ENCODE data around the gene MGAM2.

Gene MGAM2

DNA sequence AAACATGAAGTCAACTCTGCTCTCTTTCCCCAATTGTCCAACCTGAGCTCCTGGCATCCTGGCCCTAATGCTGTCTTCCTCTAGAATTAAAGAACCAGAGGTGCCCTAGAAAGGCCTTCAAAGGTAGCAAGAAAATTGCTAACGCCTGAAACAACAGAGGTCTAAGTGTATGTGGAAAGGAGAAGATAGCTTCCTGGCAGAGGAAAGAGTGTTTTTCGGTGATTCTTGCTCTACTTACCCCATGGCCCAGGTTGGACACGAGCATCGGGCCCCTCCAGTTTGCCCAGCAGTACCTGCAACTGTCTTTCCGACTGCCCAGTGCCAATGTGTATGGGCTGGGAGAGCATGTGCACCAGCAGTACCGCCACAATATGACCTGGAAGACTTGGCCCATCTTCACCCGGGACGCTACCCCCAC, 22.2 kb downstream of the MGAM2 start:
- ATAC-seq (replicated peaks), result no peak
- Mint-ChIP-seq H3K27me3 (peaks cover 0 to 2% of the 10 kb centered on the region in 2 donors), H3K4me1 (ENCODE audit: low read depth in 2 of 2) (no peaks in the 10 kb centered on the region), H3K4me3 (no peak overlapping the region), H3K9me3 (peaks cover 0 to 1% of the 10 kb centered on the region in 2 donors), H3K27ac (no peak overlapping the region), H3K36me3 (ENCODE audit: insufficient read depth) (no peaks in the 10 kb centered on the region)
- no peak for DNase-seq

DNA sequence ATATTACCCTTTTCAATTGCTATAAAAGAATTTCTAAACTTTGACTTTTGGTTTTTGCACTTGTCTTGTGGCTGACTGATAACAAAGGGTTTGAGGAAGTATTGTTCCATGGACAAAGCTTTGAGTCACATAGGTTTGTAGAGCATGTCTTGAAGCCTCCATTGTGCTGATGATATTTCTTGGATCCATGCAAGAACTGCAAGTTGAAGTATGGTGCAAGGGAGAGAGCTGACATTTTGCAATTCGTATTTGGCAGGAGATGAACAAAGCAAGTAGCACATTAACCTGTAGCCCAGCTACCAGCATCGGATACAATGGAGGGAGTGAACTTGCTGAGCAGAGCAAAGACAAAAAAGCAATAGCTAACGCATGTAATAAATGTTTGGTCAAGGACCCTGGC, 23.4 kb downstream of the MGAM2 start:
- H3K4me1 Mint-ChIP-seq (ENCODE audit: low read depth in 2 of 2), result no peaks in the 10 kb centered on the region
- peaks cover 0 to 1% of the 10 kb centered on the region in 2 donors for H3K9me3 Mint-ChIP-seq
- no peak overlapping the region for H3K27ac Mint-ChIP-seq
- DNase-seq, result no peak
- H3K4me3 Mint-ChIP-seq, result no peak overlapping the region
- H3K27me3 Mint-ChIP-seq, result no peaks in the 10 kb centered on the region
- ATAC-seq (replicated peaks), result no peak
- no peaks in the 10 kb centered on the region for H3K36me3 Mint-ChIP-seq (ENCODE audit: insufficient read depth)

DNA sequence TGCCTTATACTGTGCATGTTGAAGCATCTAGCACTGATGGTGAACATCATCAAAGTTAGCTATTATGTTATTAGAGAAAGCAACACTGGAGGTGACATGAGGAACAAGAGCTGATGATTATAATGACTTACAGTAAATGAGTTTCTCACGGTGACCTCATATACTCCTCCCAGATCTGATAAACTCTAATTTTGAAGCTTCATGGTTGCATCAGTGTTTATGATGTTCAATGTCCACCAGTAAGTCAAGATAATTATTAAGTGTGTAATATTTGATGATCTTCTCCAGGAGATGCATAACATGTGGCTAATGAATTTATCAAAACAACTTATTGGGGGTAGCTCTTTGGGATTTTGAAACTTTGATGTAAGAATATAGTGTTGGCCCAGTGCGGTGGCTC, 27.5 kb downstream of the MGAM2 start:
- H3K36me3 Mint-ChIP-seq (ENCODE audit: insufficient read depth), result no peaks in the 10 kb centered on the region
- H3K4me3 Mint-ChIP-seq, result no peak overlapping the region
- ATAC-seq (replicated peaks) (no peak), DNase-seq (no peak)
- no peaks in the 10 kb centered on the region for H3K4me1 Mint-ChIP-seq (ENCODE audit: low read depth in 2 of 2)
- H3K9me3 Mint-ChIP-seq, result peaks cover 0 to 1% of the 10 kb centered on the region in 2 donors
- no peaks in the 10 kb centered on the region for H3K27me3 Mint-ChIP-seq
- H3K27ac Mint-ChIP-seq, result no peak overlapping the region

DNA sequence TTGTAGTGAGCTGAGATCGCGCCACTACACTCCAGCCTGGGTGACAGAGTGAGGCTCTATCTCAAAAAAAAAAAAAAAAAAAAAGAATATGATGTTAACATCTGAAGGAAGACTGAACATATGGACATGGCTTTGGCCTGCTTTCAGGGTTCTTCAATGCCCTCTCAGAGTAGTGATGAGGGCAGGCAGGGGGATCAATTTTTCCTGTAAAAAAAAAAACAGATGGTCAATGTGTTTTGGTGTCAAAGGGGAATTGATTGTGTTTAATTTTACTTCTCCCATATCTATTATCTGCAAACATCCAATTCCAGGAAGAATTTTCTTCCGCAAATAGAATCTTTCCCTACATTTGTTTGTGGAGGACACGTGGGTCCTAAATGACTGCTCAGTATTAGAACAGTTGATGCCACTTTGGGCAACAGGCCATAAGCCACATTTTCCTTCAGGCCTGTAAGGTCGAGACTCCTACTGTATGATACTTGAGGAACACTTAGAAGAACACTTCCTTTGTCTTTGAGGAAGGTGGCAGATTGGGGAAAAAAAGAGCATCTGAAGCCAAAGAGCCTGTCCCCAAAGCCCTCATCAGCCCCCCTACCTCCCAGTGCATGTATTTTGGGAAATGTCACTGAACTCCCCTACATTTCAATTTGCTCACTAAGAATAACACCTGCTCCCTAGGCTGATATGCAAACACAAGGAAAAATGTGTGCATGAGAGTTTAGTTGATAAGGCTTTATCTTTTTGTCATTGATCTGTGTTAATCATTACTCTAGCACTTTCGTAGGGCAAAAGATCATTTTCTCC, 28.3 kb downstream of the MGAM2 start:
- no peak overlapping the region for H3K4me3 Mint-ChIP-seq
- no peaks in the 10 kb centered on the region for H3K36me3 Mint-ChIP-seq (ENCODE audit: insufficient read depth)
- DNase-seq (no peak), ATAC-seq (replicated peaks) (no peak)
- no peaks in the 10 kb centered on the region for H3K27me3 Mint-ChIP-seq
- H3K9me3 Mint-ChIP-seq, result peaks cover 0 to 1% of the 10 kb centered on the region in 2 donors
- H3K4me1 Mint-ChIP-seq (ENCODE audit: low read depth in 2 of 2), result no peaks in the 10 kb centered on the region
- H3K27ac Mint-ChIP-seq, result no peak overlapping the region

DNA sequence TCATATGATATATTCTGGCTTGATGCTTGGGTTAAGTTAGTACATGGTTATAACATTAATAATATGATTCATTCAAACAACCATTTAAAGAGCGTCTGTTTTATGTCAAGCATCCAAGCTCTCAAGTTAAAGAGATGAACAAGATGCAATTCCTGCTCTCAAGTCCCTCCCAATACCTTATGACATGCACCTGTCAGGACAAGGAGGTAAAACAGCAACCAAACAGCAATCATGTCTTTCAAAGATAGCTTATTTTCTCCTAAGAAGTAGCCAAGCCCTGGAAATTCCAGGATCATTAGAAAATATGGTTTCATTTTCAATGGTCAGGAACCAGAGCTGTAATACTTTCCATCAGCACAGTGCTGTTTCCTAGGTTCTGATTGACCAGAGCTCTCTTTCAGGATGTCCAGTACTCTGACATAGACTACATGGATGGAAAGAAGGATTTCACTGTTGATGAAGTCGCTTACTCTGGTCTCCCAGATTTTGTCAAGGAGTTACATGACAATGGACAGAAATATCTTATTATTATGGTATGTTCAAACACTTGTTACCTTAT, 29.0 kb downstream of the MGAM2 start:
- Mint-ChIP-seq H3K9me3 (peaks cover 0 to 1% of the 10 kb centered on the region in 2 donors), H3K36me3 (ENCODE audit: insufficient read depth) (no peaks in the 10 kb centered on the region), H3K27me3 (no peaks in the 10 kb centered on the region), H3K4me1 (ENCODE audit: low read depth in 2 of 2) (no peaks in the 10 kb centered on the region), H3K27ac (no peak overlapping the region), H3K4me3 (no peak overlapping the region)
- no peak for ATAC-seq (replicated peaks)
- no peak for DNase-seq

DNA sequence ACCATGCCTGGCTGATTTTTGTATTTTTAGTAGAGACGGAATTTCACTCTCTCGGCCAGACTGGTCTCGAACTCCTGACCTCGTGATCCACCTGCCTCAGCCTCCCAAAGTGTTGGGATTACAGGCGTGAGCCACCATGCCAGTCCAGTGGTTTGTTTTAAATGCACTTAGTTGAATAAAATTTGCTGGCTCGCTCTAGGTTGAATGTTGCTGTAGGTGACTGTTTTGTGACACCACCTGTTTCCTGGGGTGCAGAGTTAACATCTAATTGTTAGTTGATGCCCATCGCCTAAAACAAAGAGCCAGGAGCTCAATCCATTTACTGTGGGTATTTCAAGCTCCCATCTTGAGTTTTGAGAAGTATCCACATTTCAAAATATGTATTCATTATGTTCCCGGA, 31.2 kb downstream of the MGAM2 start:
- Mint-ChIP-seq H3K27me3 (no peaks in the 10 kb centered on the region), H3K27ac (no peak overlapping the region), H3K4me1 (ENCODE audit: low read depth in 2 of 2) (no peaks in the 10 kb centered on the region), H3K4me3 (no peak overlapping the region), H3K9me3 (peaks cover 0 to 1% of the 10 kb centered on the region in 2 donors), H3K36me3 (ENCODE audit: insufficient read depth) (no peaks in the 10 kb centered on the region)
- DNase-seq, result no peak
- ATAC-seq (replicated peaks), result no peak

DNA sequence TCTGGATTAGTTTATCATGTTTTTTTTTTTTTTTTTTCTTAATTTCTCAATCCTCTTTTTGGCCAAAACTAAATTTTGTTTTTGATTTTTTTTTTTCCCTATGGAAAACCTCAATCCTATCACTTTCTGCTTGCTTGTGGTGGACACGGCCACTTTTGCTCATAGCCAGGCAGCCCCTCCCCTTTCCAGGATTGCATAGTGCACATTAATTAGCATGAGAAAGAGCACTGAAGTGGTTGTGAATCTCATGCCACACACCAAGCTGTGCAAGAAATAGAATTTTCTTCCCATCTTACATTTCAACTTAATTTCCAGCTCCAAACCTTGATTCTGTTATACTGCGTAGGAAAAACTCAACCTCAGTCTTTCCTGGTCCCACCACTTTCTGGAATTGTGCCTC, 34.6 kb downstream of the MGAM2 start:
- DNase-seq (no peak), ATAC-seq (replicated peaks) (no peak)
- Mint-ChIP-seq H3K4me3 (no peak overlapping the region), H3K27me3 (no peaks in the 10 kb centered on the region), H3K4me1 (ENCODE audit: low read depth in 2 of 2) (no peaks in the 10 kb centered on the region), H3K27ac (no peak overlapping the region), H3K9me3 (peaks cover 0 to 2% of the 10 kb centered on the region in 2 donors), H3K36me3 (ENCODE audit: insufficient read depth) (peaks cover 4% of the 10 kb centered on the region)

DNA sequence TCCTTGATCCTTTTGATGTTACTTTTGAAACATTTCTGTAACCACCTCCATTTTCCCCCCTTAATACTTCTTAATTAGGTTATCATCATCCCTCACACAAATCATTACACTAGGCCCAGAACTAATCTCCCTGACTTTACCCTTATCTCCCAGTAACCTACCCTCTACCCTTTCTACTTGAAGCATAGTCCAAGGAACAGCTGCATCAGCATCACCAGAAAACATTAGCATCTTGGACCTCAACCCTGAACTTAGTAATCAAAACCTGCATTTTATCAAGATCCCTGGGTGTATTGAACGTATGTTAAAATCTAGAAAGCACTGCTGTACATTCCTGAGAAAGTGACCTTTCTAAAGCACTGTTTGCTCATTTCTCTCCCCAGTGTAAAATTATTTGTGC, 38.8 kb downstream of the MGAM2 start:
- H3K4me1 Mint-ChIP-seq (ENCODE audit: low read depth in 2 of 2), result no peaks in the 10 kb centered on the region
- peaks cover 4% of the 10 kb centered on the region for H3K36me3 Mint-ChIP-seq (ENCODE audit: insufficient read depth)
- ATAC-seq (replicated peaks) (no peak), DNase-seq (no peak)
- no peaks in the 10 kb centered on the region for H3K27me3 Mint-ChIP-seq
- peaks cover 0 to 2% of the 10 kb centered on the region in 2 donors for H3K9me3 Mint-ChIP-seq
- no peak overlapping the region for H3K4me3 Mint-ChIP-seq
- no peak overlapping the region for H3K27ac Mint-ChIP-seq

DNA sequence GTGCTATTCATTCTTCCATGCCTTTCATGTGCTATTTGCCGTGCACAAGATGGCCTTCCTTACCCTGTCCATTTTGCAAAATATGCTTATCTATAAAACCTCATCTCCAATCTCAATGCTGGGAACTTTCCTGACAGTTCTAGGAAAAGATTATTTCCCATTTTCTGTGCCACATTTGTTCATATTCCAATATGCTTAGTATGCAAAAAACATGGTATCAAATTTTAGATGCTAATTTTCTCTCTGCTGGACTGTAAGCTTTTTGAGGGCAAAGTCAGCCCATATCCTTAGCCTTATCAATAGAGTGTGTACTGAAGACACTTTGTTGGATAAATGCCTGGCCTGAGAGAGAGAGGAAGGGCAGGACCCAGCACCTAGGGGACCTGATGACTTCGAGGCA, 39.4 kb downstream of the MGAM2 start:
- Mint-ChIP-seq H3K4me1 (ENCODE audit: low read depth in 2 of 2) (no peaks in the 10 kb centered on the region), H3K27ac (no peak overlapping the region), H3K4me3 (no peak overlapping the region), H3K9me3 (peaks cover 0 to 2% of the 10 kb centered on the region in 2 donors), H3K27me3 (no peaks in the 10 kb centered on the region), H3K36me3 (ENCODE audit: insufficient read depth) (peaks cover 4% of the 10 kb centered on the region)
- DNase-seq (no peak), ATAC-seq (replicated peaks) (no peak)

DNA sequence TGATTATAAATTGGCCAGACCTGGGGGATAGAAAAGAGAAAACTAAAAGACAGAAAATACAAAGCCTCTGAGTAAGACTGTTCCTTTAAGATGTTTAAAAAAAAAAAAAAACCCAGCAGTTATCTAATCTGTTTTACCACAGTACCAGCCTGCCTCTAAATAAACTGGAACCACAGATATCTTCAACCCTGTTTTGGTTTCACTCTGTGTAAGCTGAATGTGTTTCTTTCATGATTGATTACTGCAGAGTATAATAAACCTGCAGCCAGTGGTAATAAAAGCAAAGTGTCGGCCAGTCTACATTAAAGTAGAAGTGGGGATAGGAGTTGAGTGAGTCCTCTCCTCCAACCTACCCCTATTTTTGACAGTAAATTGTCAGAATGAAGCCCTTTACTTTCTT, 40.6 kb downstream of the MGAM2 start:
- H3K9me3 Mint-ChIP-seq, result peaks cover 0 to 2% of the 10 kb centered on the region in 2 donors
- peaks cover 4% of the 10 kb centered on the region for H3K36me3 Mint-ChIP-seq (ENCODE audit: insufficient read depth)
- DNase-seq, result no peak
- H3K4me1 Mint-ChIP-seq (ENCODE audit: low read depth in 2 of 2), result no peaks in the 10 kb centered on the region
- no peaks in the 10 kb centered on the region for H3K27me3 Mint-ChIP-seq
- no peak overlapping the region for H3K4me3 Mint-ChIP-seq
- H3K27ac Mint-ChIP-seq, result no peak overlapping the region
- ATAC-seq (replicated peaks), result no peak

DNA sequence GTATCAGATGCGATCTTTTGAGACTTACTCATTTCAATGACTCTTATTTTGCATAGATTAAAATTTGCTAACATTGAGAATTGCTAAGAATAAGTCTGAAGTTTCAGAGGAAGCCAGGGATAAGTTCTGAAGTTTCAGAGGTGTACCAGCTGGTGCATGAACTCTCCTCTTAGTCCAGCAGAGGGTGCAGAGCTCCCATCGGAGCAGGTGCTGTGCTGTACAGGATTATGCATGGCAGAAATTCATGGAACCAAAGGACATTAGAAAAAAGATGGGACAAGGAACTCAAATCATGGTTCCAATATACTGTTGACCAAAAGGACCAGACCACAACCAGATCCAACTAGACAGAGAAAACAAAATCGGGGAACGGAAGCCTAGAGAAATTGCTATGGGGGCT, 41.9 kb downstream of the MGAM2 start:
- Mint-ChIP-seq H3K27ac (no peak overlapping the region), H3K9me3 (no peaks in the 10 kb centered on the region), H3K36me3 (ENCODE audit: insufficient read depth) (peaks cover 4% of the 10 kb centered on the region), H3K27me3 (peaks cover 5 to 7% of the 10 kb centered on the region in 2 donors), H3K4me1 (ENCODE audit: low read depth in 2 of 2) (no peaks in the 10 kb centered on the region), H3K4me3 (no peak overlapping the region)
- DNase-seq (no peak), ATAC-seq (replicated peaks) (no peak)

DNA sequence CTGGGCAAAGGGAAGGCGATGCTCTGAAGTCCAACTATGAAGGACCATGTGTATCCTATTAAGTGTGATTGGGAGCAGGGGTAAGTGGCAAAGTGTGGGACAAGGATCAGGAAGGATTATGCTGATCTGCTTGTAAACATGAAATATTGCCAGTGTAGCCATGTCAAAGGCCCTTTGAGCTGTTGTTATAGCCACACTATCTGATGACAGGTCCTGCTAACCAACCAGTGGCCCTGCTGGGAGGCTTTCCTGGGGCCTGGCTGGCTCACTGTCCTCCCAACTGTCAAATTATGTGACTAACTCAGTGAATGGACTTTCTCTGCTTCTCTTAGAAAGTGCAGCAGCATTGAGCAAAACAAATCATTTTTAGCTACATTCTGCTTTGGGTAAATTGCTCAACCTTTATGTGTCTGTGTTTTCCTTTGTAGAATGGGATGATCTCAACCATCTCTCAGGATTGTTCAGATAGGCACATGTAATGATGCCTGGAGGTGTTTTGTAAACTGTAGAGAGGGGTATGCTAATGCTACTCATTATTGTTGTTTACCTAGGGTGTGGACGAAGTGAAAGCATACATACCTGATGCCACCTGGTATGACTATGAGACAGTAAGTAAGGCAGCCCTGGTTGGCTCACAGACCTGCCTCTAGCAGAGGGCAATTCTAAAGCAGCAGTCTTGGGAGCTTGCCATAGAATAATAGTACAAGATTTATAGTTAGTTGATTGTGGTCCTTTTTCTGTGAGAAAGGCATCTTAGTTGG, 47.4 kb downstream of the MGAM2 start:
- no peak for DNase-seq
- no peaks in the 10 kb centered on the region for H3K4me1 Mint-ChIP-seq (ENCODE audit: low read depth in 2 of 2)
- ATAC-seq (replicated peaks), result no peak
- H3K36me3 Mint-ChIP-seq (ENCODE audit: insufficient read depth), result no peaks in the 10 kb centered on the region
- peaks cover 10 to 15% of the 10 kb centered on the region in 2 donors for H3K27me3 Mint-ChIP-seq
- no peaks in the 10 kb centered on the region for H3K9me3 Mint-ChIP-seq
- no peak overlapping the region for H3K27ac Mint-ChIP-seq
- no peak overlapping the region for H3K4me3 Mint-ChIP-seq

DNA sequence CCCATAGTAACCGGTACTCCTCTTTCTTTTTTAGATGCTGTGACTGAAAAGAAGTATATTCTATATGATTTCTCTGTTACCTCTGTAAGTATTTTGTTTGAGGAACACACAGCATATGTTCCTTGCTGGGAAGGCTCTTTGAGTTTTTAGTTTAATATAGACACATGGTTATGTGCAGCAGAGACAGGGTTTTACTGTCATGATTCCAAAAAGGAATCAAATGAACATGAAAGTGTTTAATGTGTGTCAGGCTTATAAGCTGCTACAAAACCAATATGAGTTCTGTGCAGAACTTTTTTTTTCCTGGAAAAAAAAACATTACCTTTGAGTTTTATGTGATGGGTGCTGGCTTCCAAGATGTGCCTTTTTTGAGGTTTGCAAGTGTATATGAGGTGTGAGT, 50.4 kb downstream of the MGAM2 start:
- peaks cover 22 to 23% of the 10 kb centered on the region in 2 donors for H3K27me3 Mint-ChIP-seq
- no peaks in the 10 kb centered on the region for H3K9me3 Mint-ChIP-seq
- DNase-seq, result no peak
- no peak overlapping the region for H3K27ac Mint-ChIP-seq
- H3K4me1 Mint-ChIP-seq (ENCODE audit: low read depth in 2 of 2), result no peaks in the 10 kb centered on the region
- no peak for ATAC-seq (replicated peaks)
- H3K36me3 Mint-ChIP-seq (ENCODE audit: insufficient read depth), result no peaks in the 10 kb centered on the region
- H3K4me3 Mint-ChIP-seq, result no peak overlapping the region

DNA sequence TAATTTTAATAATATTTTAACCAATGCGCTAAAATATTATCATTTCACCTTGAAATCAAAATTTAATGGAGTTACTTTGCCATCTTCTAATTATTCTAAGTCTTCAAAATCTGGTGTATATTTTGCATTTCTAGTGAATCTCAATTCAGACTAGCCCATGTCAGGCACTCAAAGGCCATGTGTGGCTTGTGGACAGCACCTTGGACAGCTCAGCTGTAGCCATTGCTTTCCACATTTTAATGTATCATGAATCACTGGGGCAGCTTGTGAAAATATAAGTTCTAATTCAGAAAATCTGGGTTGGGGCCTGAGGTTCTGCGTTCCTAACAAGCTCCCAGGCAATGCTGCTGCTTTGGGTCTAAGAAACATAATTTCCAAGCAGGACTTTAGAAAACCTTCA, 57.2 kb downstream of the MGAM2 start:
- H3K27ac Mint-ChIP-seq, result no peak overlapping the region
- peaks cover 8 to 11% of the 10 kb centered on the region in 2 donors for H3K27me3 Mint-ChIP-seq
- peaks cover 4% of the 10 kb centered on the region for H3K36me3 Mint-ChIP-seq (ENCODE audit: insufficient read depth)
- H3K9me3 Mint-ChIP-seq, result peaks cover 0 to under 1% of the 10 kb centered on the region in 2 donors
- no peak for ATAC-seq (replicated peaks)
- no peak for DNase-seq
- H3K4me1 Mint-ChIP-seq (ENCODE audit: low read depth in 2 of 2), result no peaks in the 10 kb centered on the region
- H3K4me3 Mint-ChIP-seq, result no peak overlapping the region

All from effector memory CD8-positive, alpha-beta T cell (primary cell).